Posterior cingulate gyrus (tissue), 11 donors: ENCODE results near the gene ZFP62.
A peak's percentile ranks its signal among the peaks of the same experiment; 100 is the strongest.
"Not testable (repeated sequence)": the region's sequence is repeated elsewhere in the genome, so short reads cannot be mapped to it uniquely, and the experiment has no call there.

Source experiments
- DNase-seq, 10 donors: peaks; one replicate each; pipeline versions ENCODE4 v3.0.0 to v3.0.0-alpha.2; 2020 to 2021; ENCODE audit warnings: mixed read lengths in 3 of 10
- intact Hi-C: fragments of 100-400 bp; cut with DNase I; formaldehyde crosslinking; loops from one replicate; pipeline ENCODE4 v1.15.1; 2023

ZFP62 gene

DNA sequence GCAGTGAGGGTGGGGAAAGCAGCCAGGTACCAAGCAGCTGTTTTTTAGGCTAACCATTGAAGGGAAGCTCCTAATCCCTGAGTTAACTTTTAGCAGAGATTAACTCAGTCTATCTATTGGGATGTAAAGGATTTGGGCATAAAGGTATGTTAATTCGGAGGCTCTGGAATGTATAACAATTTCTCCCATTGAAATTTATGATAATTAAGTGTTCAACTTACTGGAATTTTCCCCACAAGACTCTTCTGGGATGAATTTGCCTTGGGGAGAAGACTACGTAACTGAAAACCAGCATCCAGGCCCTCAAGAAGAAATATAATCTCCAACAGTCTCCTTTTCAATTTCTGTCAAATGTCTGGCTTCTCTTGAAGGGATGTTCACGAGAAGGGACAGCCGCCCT, 23.6 kb downstream of the ZFP62 start:
- intact Hi-C loops, result no loop called here
- DNase-seq, result no peak

DNA sequence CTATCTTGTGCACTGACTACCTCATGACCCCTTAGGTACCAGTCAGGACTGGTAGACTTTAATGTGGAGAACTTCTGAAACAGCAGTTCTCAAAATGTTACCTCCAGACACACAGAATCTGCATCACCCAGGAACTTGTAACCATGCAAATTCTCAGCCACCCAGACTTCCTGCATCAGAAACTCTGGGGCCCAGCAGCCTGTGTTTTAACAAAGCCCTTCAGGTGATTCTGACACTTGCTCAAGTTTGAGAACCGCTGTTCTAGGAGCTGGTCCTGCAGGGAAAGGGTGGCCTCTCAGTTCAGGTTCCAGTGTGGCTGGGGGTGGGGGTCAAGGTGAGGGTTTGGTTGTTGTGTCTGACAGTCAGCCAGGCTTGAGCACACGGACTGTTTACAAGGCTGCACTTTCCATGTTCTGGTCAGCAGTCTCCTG, 28.4 kb downstream of the ZFP62 start:
- intact Hi-C loops, result no loop called here
- DNase-seq, result no peak

DNA sequence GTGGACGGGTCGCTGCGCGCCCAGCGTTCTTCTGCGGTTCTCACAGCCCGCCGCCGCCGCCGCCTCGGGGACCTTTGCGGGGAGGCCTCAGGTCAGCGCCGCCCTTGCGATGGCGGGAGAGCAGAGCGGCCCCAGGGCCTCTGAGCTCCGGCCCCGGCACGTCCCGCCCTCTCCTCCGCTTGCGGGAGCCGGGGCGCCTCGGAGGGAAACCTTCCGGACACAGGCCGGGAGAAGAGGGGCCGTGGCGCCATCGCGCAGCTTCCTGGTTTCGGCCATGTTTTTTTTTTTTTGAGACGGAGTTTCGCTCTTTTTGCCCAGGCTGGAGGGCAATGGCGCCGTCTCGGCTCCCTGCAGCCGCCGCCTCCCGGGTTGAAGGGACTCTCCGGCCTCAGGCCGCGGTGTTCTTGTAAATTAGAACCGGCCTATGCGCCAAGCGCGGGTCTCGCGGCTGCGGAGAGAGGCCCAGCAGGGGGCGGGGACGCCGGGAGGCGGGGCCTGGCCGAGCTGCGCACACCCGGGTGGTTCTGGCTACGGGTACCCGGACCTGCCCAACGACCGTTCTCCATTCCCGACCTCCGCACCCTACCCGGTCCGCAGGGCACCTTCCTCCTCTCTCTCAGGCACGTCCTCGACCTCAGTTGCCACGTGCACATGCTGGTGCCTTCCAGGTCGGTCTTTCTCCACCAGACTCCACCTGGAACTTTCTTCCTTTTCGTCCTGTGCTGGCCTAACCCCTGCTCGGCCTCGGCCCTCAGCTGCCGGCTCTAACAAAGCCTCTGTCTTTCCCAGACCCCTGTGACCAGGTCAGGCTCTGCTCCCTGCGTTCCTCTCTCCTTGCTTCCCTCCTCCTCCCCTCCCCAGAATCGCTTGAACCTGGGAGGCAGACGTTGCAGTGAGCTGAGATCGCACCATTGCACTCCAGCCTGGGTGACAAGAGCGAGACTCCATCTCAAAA, 29.7 kb downstream of the ZFP62 start:
- intact Hi-C loops, result loop anchor here (1.0 kb wide), 1 partner anchor 22 kb away; no protein-coding TSS in a partner anchor
- peak; percentile 80 to 98 (median 88) for DNase-seq

DNA sequence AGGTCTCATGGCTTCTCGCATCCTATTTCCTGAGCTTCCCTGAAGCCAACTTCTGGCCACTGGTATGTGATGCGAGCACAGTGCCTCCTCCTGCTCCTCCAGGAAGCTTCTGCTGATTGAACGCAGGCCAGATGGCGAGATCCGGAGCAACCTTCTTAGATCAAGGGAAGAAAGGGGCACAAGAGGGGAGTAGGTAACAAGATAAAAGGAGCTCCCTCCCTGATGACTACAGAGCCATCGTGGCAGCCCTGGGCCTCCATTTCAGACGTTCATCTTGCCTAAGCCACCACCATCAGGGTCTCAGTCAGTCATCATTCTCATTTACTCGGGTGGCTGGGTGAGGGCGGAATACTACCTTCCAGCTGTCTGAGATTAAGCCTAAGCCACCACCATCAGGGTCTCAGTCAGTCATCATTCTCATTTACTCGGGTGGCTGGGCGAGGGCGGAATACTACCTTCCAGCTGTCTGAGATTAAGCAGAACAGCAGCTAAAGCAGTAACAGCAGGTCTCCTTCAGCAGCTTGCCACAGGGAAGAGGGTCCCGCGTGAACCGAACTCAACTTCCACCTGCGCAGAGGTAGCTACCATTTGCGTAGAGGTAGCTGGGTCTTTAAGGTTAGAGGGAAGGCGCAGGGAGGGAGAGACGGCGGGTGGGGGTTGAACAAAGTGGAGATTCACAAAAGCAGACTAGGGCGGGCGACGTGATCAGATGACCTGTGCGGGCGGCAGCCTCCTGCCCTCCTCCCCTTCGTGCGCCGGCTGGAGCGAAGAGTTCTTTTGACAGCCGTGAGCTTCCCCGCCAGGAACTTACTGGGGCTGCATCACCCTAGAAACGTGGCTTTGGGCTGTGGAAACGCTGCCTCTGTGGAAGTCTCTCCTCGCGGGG, 30.6 kb downstream of the ZFP62 start:
- DNase-seq, result peak; percentile 46 to 94 (median 66)
- intact Hi-C loops, result loop anchor here (1.0 kb wide), 1 partner anchor 21 kb away; no protein-coding TSS in a partner anchor

DNA sequence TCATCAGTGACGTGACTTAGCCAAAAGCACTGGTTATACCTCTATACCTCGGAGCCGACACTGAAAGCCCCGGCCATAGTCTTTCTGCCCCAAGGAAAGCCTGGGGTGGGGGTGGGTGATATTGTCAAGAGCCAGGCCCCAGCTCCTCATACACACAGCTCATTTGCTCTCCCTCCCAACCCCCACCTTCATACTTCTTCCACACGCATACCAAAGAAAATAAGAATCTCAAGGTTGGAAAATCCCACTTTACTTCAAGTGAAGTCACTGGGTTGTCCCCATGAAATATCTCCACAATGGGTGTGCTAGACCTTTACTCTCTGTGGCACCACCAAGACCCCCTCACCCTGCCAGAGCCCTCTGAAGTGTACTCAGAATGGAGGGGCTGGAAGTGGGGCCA, 31.4 kb downstream of the ZFP62 start:
- no peak for DNase-seq
- intact Hi-C loops, result no loop called here

DNA sequence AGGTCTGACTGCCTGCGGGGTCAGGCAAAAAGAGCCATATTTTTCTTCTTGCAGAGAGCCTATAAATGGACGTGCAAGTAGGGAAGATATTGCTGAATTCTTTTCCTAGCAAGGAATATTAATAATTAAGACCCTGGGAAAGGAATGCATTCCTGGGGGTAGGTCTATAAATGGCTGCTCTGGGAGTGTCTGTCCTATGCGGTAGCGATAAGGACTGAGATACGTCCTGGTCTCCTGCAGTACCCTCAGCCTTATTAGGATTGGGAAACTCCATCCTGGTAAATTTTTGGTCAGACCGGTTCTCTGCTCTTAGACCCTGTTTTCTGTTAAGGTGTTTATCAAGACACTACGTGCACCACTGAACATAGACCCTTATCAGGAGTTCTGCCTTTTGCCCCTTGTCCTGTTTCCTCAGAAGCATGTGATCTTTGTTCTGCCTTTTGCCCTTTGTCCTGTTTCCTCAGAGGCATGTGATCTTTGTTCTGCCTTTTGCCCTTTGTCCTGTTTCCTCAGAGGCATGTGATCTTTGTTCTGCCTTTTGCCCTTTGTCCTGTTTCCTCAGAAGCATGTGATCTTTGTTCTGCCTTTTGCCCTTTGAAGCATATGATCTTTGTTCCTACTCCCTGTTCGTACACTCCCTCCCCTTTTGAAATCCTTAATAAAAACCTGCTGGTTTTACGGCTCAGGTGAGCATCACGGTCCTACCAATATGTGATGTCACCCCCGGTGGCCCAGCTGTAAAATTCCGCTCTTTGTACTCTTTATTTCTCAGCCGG, 32.1 kb downstream of the ZFP62 start:
- intact Hi-C loops, DNase-seq: not testable (repeated sequence)

DNA sequence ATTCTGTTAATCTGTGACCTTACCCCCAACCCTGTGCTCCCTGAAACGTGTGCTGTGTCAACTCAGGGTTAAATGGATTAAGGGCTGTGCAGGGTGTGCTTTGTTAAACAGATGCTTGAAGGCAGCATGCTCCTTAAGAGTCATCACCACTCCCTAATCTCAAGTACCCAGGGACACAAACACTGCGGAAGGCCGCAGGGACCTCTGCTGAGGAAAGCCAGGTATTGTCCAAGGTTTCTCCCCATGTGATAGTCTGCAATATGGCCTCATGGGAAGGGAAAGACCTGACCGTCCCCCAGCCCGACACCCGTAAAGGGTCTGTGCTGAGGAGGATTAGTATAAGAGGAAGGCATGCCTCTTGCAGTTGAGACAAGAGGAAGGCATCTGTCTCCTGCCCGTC, 33.7 kb downstream of the ZFP62 start:
- intact Hi-C loops, DNase-seq: not testable (repeated sequence)

DNA sequence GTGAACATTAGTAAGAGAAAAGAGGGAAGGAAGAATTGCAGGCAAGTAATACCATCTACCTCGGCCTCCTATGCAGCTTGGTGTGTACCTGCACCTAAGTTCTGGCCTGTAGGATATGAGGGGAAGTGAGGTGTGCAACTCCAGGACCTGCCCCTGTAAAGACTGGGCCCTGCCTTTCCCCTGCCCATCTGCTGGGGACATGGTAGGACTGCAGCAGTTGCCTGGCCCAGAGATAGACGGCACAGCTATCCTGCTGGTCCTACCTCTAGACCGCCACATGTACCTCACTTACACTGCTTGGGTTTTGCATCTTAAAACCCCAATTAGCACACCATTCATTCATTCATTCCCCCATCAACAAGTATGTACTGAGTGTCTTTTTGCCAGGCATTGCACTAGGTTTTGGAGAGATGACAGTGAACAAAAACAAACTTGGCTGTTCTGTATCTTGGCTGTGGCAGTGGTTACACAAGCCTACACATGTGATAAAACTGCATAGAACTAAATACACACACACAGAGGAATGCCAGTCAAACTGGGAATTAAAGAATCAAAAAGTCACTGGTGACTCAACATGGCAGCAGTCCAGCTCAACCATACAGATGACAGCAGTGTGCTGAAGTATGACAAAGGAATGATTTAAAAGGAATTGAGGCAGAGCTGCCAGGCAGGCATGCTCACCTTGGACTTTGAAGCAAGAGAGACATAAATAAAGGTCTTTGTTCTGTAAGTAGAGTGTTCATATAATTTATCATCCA, 35.1 kb downstream of the ZFP62 start:
- intact Hi-C loops, result no loop called here
- peak in 1 of 10 donors; percentile 48 for DNase-seq

DNA sequence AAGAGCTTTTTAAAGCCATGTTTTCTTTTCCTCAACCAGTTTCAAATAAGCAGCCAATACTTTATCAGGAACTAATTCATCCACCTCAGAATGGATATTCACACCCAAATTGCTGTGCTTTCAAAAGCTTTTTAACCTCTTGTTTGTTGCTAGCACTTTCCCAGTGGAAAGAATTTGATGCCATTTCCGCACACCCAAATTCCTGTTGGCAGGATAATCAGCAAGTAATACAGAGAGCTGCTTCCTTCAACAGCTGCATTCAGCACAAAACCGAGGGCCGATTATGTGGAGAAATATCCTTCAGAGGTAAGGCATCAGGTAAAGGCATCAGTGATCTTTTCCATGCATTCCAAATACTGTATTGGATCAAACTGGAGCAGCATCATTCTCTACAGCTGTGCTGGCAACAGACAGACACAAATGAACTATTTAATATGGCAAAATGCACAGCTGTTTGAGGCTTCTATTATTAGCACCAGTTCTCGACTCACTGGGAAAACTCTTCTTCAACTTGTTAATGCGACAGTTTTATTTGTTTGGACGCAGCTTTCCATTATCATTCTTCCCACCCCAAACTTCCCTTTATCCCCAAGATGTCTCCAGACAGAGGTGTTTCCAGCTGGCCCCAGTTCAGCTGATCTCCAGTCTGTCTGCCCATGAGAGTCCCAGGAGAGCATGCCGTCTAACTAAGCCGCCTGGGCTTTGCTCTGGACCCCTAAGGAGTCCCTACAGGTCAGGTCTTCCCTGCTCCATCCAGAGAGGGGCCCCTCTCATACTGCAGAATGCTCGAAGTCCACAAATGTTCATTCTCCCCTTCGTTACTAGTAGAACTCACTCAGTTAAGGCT, 36.2 kb downstream of the ZFP62 start:
- intact Hi-C loops, result no loop called here
- DNase-seq, result peak in 1 of 10 donors; percentile 26

DNA sequence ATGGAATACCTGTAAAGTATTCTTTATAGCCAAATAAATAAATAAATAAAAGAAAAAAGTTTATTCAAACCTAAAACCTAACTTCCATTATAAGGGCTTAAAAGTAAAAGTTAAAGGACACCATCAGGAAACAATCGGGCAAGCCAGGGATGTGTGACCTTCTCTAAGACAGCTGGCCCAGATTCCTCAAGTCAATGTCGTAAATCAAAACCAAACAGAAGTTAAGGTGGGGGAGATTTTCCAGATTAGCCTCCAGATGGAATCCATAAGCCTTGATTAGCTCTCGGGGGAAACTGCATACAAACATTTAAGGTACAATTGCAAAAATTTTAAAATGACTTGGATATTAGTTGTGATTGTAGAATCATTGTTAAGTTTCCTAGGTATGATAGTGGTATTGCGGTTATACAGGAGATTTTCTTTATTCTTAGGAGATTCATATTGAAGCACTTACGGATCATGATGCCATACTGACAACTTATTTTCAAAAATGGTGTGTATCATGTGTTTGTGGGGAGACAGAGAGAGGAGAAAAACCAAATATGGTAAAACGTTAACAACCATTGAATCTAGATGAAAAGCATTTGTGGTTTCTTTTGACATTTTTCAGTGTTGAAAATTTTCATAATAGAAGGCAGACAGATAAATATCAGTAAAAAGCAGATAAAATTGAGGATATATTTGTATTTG, 37.0 kb downstream of the ZFP62 start:
- intact Hi-C loops, result no loop called here
- DNase-seq, result no peak

DNA sequence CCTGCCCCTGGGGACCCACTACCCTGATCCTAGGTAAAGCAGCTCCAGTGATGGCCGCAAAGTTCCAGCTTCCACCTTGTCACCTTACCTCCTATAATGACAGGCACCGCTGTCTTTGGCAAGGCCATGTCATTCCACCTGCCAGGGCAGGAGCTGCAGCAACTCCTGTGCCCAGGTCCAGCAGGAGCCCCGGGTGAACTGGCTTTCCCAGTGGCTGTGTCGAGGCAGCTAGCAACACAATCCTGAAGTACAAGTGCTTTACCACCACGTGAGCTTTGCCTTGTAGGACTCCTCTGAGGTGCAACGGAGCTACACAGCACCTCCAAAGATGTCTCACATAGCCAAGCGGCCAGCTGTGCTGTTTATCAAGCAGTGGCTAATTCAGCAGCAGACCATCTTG, 37.7 kb downstream of the ZFP62 start:
- intact Hi-C loops, result no loop called here
- peak in 1 of 10 donors; percentile 40 for DNase-seq

DNA sequence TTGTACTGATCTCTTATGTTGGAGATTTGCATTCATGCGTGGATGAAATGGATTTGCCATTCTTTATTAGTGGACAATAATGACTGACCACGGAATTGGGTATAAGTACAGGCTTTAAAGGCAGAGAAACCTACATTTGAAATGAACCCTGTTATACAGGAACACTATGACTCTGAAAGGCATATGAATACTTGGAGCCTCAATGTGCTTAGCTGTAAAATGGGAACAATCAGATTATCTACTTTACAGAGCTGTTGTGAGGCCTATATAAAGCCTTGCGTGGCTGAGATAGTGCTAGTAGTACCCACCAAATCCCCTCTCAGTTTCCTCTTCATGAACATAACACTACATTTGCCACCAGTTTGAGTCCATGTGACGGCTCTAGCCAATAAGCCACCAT, 39.5 kb downstream of the ZFP62 start:
- intact Hi-C loops, result no loop called here
- no peak for DNase-seq

DNA sequence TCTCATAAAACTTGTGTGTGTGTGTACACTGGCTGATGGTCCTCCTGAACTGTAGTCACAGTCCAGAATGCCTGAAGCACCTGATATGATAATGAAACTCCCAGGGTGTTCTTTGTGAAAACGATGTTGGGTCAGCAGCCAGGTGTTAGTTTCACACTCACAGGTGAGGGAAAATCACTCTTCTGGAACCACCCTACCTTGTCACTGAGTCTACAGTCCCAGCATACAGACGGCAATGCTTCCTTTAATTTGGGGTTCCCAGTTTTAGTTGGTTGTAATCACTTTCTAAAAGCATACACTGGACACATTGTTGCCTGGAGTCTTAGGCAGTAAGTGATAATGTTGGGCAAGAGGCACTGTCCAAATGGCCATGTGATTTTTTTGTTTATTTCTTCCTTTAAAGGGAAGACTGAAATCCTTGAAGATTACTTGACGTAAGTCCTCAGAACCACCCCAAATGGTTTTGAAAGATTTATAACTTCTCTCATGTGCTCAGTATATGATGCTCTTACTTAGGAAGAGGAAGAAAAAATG, 40.2 kb downstream of the ZFP62 start:
- DNase-seq, result no peak
- intact Hi-C loops, result no loop called here

DNA sequence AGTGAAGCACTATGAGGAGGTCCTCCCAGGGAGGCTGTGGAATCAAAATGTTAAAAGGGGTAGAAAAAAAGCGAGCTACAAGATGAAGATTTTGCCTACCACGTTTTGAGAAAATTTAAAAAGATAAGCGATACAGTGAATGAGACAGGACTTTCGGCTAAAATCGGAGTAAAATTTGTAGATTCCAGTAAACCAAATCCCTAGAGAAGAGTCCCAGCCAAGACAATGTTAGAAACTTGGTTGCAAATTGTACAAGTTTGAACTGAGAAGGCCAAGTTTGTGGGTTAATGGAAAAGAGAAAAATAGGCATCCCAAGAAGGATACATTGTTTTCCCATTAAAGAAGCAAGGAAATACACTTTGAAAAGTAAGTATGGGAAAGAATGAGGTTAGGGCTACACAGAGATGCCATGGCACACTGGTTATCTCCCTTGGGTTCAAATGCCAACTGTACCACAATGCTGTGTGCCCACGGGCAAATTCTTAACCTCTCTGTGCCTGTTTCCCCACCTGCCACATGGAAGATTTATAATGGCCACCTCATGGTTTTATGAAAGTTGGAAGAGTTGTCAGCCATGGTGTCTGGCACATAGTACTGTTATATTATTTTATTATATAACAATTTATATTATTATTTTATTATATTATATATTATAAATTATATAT, 42.3 kb downstream of the ZFP62 start:
- intact Hi-C loops, result no loop called here
- no peak for DNase-seq

DNA sequence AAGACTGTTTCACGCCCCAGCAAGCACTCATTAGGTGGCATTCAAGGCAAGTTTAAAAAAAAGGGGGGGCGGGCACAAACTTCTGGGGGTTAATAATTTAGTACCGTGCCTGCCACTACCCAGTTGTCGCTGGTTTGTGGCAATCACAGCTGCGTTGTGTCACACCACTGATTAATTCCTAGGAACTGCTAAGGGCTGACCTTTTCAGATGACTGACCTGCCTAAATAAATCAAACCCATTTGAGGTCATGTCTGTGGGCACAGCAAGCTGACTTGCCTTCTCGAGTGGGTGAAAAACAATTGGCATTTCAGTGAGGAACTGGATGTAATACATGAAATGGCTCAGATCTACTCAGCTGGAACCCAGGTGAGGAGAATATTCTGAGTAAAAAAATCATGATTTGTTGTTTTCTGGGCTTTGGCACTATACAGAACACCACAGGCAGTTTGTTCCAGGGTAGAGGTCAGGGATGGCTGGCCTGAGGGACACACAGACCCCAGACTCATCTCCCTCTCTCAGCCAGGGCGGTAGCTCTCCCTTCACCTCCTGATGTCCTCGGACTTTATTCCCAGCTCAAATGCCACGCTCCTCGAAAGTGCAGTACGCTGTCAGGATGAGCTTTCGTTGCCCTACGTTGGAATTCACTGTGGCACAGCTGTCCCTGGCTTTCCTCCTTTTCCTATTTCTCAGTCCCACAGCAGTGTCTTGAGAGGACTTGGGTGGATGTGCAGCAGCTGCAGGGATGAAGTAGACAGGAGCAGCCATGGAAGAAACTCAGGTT, 43.0 kb downstream of the ZFP62 start:
- DNase-seq, result no peak

More for the DNA sequence above, 43.0 kb downstream of the ZFP62 start:
- intact Hi-C loops, result no loop called here
